Spleen (tissue), 3 donors: ENCODE results near the gene RBM46.

Source experiments
- POLR2A ChIP-seq, 3 donors: fragments of 450-650 bp; IDR thresholded peaks; one replicate each; pipeline ENCODE4 v1.5.1; 2017; ENCODE audit warnings: antibody characterized with exemption in 3 of 3, mild to moderate bottlenecking in 1 of 3
- POLR2AphosphoS5 ChIP-seq, 3 donors: sonication (generic); formaldehyde crosslinking; IDR thresholded peaks; one replicate each; pipeline ENCODE4 v1.5.1; 2017; ENCODE audit warnings: antibody characterized with exemption in 3 of 3

- no peak for TF ChIP-seq POLR2A (IDR thresholded peaks at IDR 0.05)
- no peak for TF ChIP-seq POLR2AphosphoS5 (IDR thresholded peaks at IDR 0.05)
These were observed 41.7 kb downstream of the RBM46 start for GRCh38 chr4:154822775-154823174.
